Activated T-helper 17 cell treated with anti-CD3 and anti-CD28 coated beads, Interleukin-2, amount 50 U/mL, for 72 hours (primary cell): Measurements from ENCODE around the gene USB1. TPM values are rescaled to one million over a fixed set of nuclear protein-coding genes. Genes with fewer than 3 reads are reported as not detected.

Experiments used
- ATAC-seq: fragments of 150-1000 bp; cut with Tn5 transposase; replicated peaks from 2 replicates; pipeline ENCODE4 v1.10.0; 2021; ENCODE audit warnings: mild to moderate bottlenecking, moderate library complexity
- H3K27ac Mint-ChIP-seq: one replicate; pipeline ENCODE4 v1.8.0; 2022; ENCODE audit warnings: mixed read lengths
- H3K27me3 Mint-ChIP-seq: one replicate; pipeline ENCODE4 v1.8.0; 2022; ENCODE audit warnings: mixed read lengths
- H3K36me3 Mint-ChIP-seq: one replicate; pipeline ENCODE4 v1.8.0; 2022; ENCODE audit warnings: low read depth, mild to moderate bottlenecking, mixed read lengths
- H3K4me1 Mint-ChIP-seq: one replicate; pipeline ENCODE4 v1.8.0; 2022; ENCODE audit warnings: mixed read lengths
- H3K4me3 Mint-ChIP-seq: one replicate; pipeline ENCODE4 v1.8.0; 2022; ENCODE audit warnings: mild to moderate bottlenecking, mixed read lengths
- H3K9me3 Mint-ChIP-seq: one replicate; pipeline ENCODE4 v1.8.0; 2022; ENCODE audit warnings: mixed read lengths
- total RNA-seq, 2 donors: library from RNA; stranded (reverse); gene quantifications; one replicate each; pipeline ENCODE4 v1.2.3, GENCODE V29; 2022

The USB1 gene
- total RNA-seq, 2 donors from 2014 or later, result 33.7 to 56.6 TPM

- ATAC-seq, result no peak
- H3K4me3 Mint-ChIP-seq, result no peak overlapping the region
- no peaks in the 10 kb centered on the region for H3K9me3 Mint-ChIP-seq
- no peaks in the 10 kb centered on the region for H3K4me1 Mint-ChIP-seq
- H3K36me3 Mint-ChIP-seq, result no peaks in the 10 kb centered on the region
- no peaks in the 10 kb centered on the region for H3K27me3 Mint-ChIP-seq
- no peak overlapping the region for H3K27ac Mint-ChIP-seq
Measured at GRCh38 chr16:58063377-58064076, 62.3 kb downstream of the USB1 start.

GRCh38 chr16:58070585-58070984 lies 69.4 kb downstream of the USB1 start:
- no peak for ATAC-seq
- no peak overlapping the region for H3K4me3 Mint-ChIP-seq

More at GRCh38 chr16:58070585-58070984, 69.4 kb downstream of the USB1 start:
- Mint-ChIP-seq H3K4me1 (no peaks in the 10 kb centered on the region), H3K27me3 (no peaks in the 10 kb centered on the region), H3K36me3 (no peaks in the 10 kb centered on the region), H3K27ac (no peak overlapping the region), H3K9me3 (no peaks in the 10 kb centered on the region)

Other genes with a start within 250 kb of the USB1 start
- gene KIFC3, start 198.9 kb upstream of the USB1 start, total RNA-seq, result 1 to 10 TPM in 1 of 2 donors, under 1 TPM in 1; 0.82 to 1.2 TPM
- not detected for gene CNGB1, start 30.3 kb upstream of the USB1 start, total RNA-seq
- gene ZNF319, start 735 bp upstream of the USB1 start, total RNA-seq, result 1 to 10 TPM; 3.9 to 5.5 TPM
- gene MMP15, start 24.3 kb downstream of the USB1 start, total RNA-seq, result under 1 TPM; 0.19 to 0.29 TPM
- gene CFAP20, start 128.0 kb downstream of the USB1 start, total RNA-seq, result 10 to 100 TPM; 28.7 to 49.7 TPM
- gene CSNK2A2, start 196.7 kb downstream of the USB1 start, total RNA-seq, result 10 to 100 TPM; 54.0 to 78.7 TPM